SJSA1 (cell line): ENCODE data around the gene BBIP1. TPM values are rescaled to one million over a fixed set of nuclear protein-coding genes. Genes with fewer than 3 reads are reported as not detected.
"Not testable (repeated sequence)": the region's sequence is repeated elsewhere in the genome, so short reads cannot be mapped to it uniquely, and the experiment has no call there.

Experiments used
- DNase-seq, 2 experiments: peaks; one replicate each; pipeline ENCODE4 v3.0.0-alpha.2; 2015 to 2020; ENCODE audit warnings: low spot score in 2 of 2, low read depth in 1 of 2
- H3K27ac ChIP-seq: fragments of 250-450 bp; sonication (Bioruptor Pico); 2 replicates; pipeline ENCODE4 v1.5.1; 2020; ENCODE audit warnings: mild to moderate bottlenecking, moderate library complexity
- H3K27me3 ChIP-seq: fragments of 250-450 bp; sonication (Bioruptor Pico); replicated peaks from 2 replicates; pipeline ENCODE4 v1.5.1; 2020; ENCODE audit warnings: mild to moderate bottlenecking, moderate library complexity
- H3K36me3 ChIP-seq: fragments of 250-450 bp; sonication (Bioruptor Pico); 2 replicates; pipeline ENCODE4 v1.5.1; 2020; ENCODE audit warnings: mild to moderate bottlenecking
- H3K4me1 ChIP-seq: fragments of 250-450 bp; sonication (Bioruptor Pico); replicated peaks from 2 replicates; pipeline ENCODE4 v1.6.1; 2021; ENCODE audit warnings: mild to moderate bottlenecking
- H3K4me3 ChIP-seq: fragments of 250-450 bp; sonication (Bioruptor Pico); 2 replicates; pipeline ENCODE4 v1.5.1; 2020; ENCODE audit warnings: mild to moderate bottlenecking
- H3K9me3 ChIP-seq: fragments of 250-450 bp; sonication (Bioruptor Pico); replicated peaks from 2 replicates; pipeline ENCODE4 v1.5.1; 2020; ENCODE audit warnings: mild to moderate bottlenecking
- total RNA-seq: library from RNA; depleted of rRNA; stranded (reverse); fragments of >200 nt; shearing (Covaris generic); gene quantifications from 2 replicates; pipeline ENCODE4 v1.2.3, GENCODE V29; 2014

Gene BBIP1
- total RNA-seq, 1 experiment from 2014 or later, result 33.6 TPM

DNA sequence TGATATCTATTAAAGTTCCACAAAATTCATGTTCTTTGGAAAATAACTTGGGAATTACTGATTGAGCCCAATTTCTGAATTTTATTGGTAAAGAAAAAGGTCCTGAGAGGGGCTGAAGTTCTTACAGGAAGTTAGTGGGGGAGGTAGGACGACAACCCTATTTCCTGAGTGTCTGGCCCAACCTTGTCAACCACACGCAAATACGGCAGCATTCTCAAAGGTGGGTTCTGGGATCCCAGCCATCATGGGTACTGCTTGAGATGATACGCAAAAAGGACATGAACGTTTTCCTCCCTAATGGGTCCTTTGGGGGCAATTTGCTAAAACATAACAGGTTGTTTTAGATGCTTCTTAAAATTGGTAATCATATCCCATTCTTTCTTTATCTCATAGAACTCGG, 50.0 kb downstream of the BBIP1 start:
- H3K4me3 ChIP-seq, result no peak overlapping the region
- H3K27me3 ChIP-seq, result no peaks in the 10 kb centered on the region
- DNase-seq, result no peak
- H3K36me3 ChIP-seq, result peaks cover 4% of the 10 kb centered on the region; the same call in 1 of the 2 replicates
- no peaks in the 10 kb centered on the region; the same call in 1 of the 2 replicates for H3K9me3 ChIP-seq
- H3K27ac ChIP-seq, result no peak overlapping the region
- H3K4me1 ChIP-seq, result peaks cover 54% of the 10 kb centered on the region

DNA sequence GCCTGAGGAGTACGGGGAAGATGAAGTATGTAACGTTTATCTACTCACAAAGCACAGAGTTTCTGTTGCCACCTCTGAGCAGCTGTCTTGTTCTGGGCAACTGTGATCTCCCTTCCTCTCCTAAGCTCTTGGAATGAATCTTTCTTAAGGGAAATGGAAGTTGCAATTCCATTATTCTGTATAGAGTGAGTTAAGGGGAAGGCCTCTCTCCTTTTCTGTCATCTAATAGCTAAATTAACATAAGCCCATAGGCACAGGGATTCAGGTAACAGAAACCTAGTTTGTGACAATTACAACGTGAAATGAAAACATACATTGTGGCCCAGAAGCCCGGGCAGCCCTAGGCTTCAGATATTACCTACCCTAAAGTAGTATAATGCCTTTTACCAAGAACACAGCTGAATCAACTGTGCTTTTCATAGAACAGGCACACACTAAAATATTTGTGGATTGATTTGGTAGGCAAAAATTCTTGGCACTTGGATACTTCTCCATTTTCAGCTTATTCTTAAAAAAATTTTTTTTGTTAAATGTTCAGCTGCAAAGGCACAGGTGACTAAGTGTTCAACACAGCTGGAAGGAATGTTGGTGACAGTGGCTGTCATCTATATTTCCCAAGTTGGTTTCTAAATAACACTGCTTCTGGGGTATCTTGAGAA, 51.0 kb downstream of the BBIP1 start:
- DNase-seq, result no peak
- H3K27me3 ChIP-seq, result no peaks in the 10 kb centered on the region
- H3K9me3 ChIP-seq, result no peaks in the 10 kb centered on the region; the same call in 1 of the 2 replicates
- H3K27ac ChIP-seq, result no peak overlapping the region
- peaks cover 4% of the 10 kb centered on the region; the same call in 1 of the 2 replicates for H3K36me3 ChIP-seq
- H3K4me1 ChIP-seq, result peaks cover 50% of the 10 kb centered on the region
- H3K4me3 ChIP-seq, result no peak overlapping the region

DNA sequence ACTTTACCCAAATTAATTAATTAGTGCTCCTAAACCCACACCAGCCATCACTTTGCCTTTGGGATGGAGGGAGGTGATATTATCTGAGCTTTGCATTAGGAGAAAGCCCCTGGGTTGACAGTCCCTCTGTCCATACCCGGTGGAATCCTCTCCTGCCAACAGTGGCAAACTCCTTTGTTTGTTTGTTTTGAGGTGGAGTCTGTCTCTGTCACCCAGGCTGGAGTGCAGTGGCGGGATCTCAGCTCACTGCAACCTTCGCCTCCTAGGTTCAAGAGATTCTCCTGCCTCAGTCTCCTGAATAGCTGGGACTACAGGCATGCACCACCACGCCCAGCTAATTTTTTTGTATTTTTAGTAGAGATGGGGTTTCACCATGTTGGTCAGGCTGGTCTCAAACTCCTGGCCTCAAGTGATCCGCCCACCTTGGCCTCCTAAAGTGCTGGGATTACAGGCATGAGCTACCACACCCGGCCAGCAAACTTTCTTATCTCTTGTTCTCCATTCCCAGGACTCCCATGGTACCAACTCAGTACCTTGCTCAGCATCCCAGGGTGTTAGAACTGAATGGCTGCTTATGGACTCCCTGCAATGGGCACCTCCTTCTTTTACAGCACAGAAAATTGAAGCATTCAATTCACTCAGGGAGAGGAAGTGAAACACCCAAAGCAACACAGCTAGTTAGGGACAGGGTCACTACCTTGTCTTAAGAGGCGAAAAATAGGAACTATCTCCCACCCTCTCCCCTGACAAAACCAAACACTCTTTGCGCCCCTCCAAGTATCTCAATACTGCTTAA, 51.8 kb downstream of the BBIP1 start:
- DNase-seq, H3K27me3 ChIP-seq, H3K36me3 ChIP-seq, H3K27ac ChIP-seq, H3K4me3 ChIP-seq, H3K9me3 ChIP-seq: not testable (repeated sequence)
- H3K4me1 ChIP-seq, result peaks cover 50% of the 10 kb centered on the region

DNA sequence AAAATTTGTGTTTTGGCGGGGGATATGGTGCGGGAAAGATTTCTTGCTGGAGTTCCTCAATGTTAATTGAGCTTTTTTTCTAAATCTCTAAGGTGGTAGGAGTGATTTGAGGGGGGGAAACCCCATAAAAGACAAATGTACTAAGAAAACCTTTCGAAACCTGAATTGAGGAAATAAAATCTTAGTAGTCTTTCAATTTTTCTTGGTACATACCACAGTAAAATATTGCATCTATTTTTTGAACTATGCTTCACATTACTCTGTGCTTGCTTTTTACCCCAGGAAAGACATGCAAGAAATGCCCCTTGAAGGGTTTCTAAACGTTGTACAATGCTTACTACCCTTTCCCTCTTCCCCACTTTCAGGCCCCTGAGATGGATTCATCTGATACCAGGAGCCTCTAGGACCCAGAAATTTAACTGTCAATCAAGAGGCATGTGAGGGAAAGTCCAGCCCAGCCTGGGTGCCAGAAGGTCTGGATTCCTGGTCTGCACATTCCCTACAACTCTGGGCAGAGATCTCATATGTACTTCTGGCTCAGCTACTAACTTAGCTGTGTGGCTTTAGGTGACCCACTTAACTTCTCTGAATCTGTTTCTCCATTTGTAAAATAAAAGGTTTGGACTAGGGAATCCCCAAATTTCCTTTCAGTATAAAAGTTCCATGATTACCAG, 53.0 kb downstream of the BBIP1 start:
- peak in 1 of 2 experiments; percentile 28 for DNase-seq
- Histone ChIP-seq H3K36me3 (no peaks in the 10 kb centered on the region), H3K4me3 (no peak overlapping the region), H3K4me1 (peaks cover 44% of the 10 kb centered on the region), H3K9me3 (no peaks in the 10 kb centered on the region; the same call in 1 of the 2 replicates), H3K27ac (peak overlapping the region; percentile 84), H3K27me3 (no peaks in the 10 kb centered on the region)

DNA sequence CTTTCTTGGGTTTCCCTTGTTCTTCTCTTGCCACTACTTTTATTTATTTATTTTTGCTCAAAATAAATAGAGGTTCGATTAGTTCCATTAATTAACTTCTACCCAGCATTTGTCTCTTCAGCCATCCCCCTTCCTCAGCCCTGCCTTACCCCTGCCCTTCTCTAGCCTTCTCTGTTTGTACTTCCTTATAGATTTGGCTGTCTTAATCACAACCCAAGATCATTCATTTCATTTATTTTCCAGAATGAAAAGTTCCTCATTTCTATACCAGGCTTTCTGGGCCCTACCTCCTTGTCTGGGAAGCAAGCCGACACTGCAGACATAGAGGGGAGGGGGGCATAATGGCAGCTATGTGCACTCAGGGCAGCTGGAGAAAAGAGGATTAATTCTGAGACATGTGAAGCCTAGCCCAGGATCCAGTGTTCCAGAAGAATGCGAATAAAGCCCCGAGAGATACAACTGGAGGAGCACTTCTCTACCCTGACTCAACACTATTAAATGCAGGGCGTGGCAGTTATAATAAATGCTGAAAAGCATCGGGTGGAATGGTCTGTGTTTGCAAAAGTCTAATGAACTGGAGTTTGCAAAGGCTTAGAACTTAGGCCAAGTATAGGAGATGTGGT, 53.7 kb downstream of the BBIP1 start:
- H3K27me3 ChIP-seq, result no peaks in the 10 kb centered on the region
- H3K27ac ChIP-seq, result peak overlapping the region; percentile 84
- H3K9me3 ChIP-seq, result no peaks in the 10 kb centered on the region; the same call in 1 of the 2 replicates
- H3K4me1 ChIP-seq, result peaks cover 41% of the 10 kb centered on the region
- DNase-seq, result peak; percentile 65 to 71
- H3K36me3 ChIP-seq, result no peaks in the 10 kb centered on the region
- H3K4me3 ChIP-seq, result no peak overlapping the region

DNA sequence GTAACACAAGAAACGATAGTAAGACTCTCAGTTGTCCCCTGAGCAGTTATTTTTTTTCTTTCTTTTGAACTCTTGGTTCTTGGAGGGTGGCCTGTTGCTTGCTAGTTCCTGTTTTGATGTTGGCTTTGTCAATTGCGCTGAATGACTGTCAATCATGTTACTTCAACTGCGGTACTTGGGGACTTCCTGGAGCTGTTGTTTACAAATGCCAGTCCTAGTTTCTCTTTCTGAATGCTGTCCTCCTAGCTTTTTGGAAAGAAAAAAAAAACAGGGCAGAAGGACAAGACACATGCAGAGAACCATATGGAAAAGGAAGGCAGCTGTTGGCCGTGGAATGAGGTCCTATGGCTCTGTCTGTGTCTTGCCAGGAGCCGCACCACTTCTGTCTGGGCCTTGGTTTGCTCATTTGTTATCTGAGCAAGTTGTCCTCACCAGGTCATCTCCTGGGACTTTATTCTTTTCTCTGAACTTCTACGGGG, 54.3 kb downstream of the BBIP1 start:
- Histone ChIP-seq H3K4me3 (no peak overlapping the region), H3K27me3 (no peaks in the 10 kb centered on the region), H3K9me3 (no peaks in the 10 kb centered on the region; the same call in 1 of the 2 replicates), H3K27ac (peak overlapping the region; percentile 84), H3K36me3 (no peaks in the 10 kb centered on the region), H3K4me1 (peaks cover 44% of the 10 kb centered on the region)
- peak in 1 of 2 experiments; percentile 65 for DNase-seq

DNA sequence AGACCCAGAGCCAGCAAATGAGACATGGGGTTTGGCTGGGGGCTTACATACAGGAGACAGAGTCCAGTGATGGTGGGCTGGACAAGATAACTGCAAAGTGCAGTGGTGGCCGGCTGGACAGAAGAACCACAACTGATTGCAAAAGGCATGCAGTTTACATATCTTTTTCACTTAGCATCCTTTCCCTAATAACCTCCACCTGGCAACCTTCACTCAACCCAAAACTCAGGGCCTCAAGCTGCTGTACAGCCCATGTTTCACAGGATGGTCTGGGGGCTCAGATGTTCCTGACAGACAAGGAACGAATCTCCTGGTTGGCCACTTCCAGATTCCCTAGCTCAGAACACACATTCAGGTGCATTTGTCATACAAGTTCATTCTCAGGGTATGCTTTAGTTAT, 55.0 kb downstream of the BBIP1 start:
- Histone ChIP-seq H3K27ac (no peak overlapping the region), H3K4me1 (peaks cover 46% of the 10 kb centered on the region), H3K9me3 (no peaks in the 10 kb centered on the region; the same call in 1 of the 2 replicates), H3K36me3 (no peaks in the 10 kb centered on the region), H3K4me3 (no peak overlapping the region), H3K27me3 (no peaks in the 10 kb centered on the region)
- no peak for DNase-seq

DNA sequence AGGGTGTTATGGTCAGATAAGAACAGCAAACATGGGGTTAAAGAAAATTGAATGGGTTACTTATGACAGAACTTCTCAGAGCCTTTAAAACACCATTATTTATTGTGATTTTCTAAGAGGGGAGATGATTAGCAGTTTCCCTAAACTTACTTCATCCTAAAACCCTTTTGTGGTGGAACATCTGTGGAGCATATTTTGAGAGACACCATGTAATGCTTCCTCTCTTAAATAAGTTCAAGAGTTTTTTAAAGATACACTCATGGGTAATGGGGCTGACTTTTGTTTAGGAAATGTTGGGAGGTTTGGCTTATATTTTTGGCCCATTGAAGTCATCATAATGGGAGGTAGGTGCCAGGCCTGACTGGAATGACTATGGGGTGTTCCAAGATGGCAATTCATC, 55.6 kb downstream of the BBIP1 start:
- Histone ChIP-seq H3K36me3 (no peaks in the 10 kb centered on the region), H3K4me3 (no peak overlapping the region), H3K27me3 (no peaks in the 10 kb centered on the region), H3K4me1 (peaks cover 46% of the 10 kb centered on the region), H3K9me3 (no peaks in the 10 kb centered on the region; the same call in 1 of the 2 replicates), H3K27ac (no peak overlapping the region)
- DNase-seq, result no peak

DNA sequence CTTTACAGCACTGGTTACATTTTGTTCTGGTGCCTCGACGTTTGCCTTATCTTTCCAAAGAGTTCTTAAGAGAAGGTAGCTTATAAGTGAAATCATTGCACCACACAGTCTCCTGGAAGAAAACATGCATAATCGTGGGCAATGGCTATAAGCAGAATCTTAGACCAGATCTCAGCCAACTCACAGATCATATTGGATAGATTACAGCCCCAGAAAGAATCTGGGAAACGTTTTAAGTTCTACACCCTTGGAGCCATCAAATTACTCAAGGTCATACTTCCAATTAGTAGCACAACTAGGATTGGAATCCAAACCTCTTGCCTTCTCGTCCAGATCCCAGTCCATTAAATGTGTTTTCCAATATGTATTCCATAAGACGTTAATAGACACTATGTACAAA, 56.0 kb downstream of the BBIP1 start:
- no peak overlapping the region for H3K27ac ChIP-seq
- H3K36me3 ChIP-seq, result no peaks in the 10 kb centered on the region
- no peaks in the 10 kb centered on the region for H3K27me3 ChIP-seq
- H3K9me3 ChIP-seq, result no peaks in the 10 kb centered on the region; the same call in 1 of the 2 replicates
- peaks cover 44% of the 10 kb centered on the region for H3K4me1 ChIP-seq
- H3K4me3 ChIP-seq, result no peak overlapping the region
- DNase-seq, result no peak

DNA sequence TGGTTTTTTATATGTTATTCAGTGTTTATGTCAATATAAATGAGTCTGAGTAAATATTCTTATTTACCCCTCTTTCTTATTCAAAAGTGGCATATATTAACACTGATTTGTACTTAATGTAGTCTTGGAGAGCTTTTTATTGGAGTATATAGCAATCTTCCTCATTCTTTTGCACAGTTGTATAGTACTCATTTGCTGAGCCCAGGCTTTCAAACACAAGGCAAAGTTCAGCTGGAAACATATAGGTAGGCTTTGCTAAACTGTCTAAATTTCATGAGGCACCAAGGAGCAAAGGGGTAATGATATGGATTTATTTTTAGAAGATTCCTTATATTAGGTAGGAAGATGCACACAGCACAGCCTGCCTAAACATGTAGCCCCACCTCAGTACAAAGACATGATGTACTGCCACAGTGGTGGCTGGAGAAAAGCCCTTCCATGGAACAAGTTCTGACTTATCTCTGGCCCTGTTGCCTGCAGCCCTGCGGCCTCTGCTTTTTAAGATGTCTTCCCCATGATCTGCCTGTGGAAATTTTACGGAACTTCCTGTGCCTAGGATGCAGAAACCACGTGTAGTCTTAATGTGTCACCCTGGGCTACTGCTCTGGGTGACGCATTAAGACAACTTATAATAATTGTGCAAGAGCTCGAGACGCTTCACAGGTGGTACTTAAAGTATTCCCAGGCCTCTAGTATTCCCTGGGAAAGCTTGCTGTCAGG, 56.9 kb downstream of the BBIP1 start:
- H3K4me3 ChIP-seq, result no peak overlapping the region
- no peaks in the 10 kb centered on the region for H3K27me3 ChIP-seq
- H3K9me3 ChIP-seq, result no peaks in the 10 kb centered on the region; the same call in 1 of the 2 replicates
- no peaks in the 10 kb centered on the region for H3K36me3 ChIP-seq
- peaks cover 36% of the 10 kb centered on the region for H3K4me1 ChIP-seq
- no peak overlapping the region for H3K27ac ChIP-seq
- DNase-seq, result no peak

DNA sequence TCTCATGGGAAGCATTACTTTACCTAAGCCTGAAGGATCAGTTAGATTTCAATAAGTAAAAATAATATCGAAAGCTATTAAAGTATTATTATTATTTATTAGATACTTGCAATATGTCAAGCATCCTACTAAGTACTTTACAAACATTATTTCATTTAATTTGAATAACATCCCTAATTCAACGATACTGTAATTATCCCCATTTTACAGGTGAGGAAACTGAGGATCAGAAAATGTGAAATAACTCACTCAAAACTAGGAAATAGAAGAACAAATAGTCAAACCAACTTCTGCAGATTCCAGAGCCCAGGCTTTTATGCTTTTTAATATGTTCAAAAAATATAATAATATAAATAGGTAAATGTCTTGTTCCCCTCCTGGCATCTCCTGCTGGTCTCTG, 57.5 kb downstream of the BBIP1 start:
- no peaks in the 10 kb centered on the region for H3K36me3 ChIP-seq
- DNase-seq, result no peak
- no peaks in the 10 kb centered on the region for H3K27me3 ChIP-seq
- no peak overlapping the region for H3K27ac ChIP-seq
- H3K4me1 ChIP-seq, result peaks cover 29% of the 10 kb centered on the region
- no peaks in the 10 kb centered on the region; the same call in 1 of the 2 replicates for H3K9me3 ChIP-seq
- H3K4me3 ChIP-seq, result no peak overlapping the region

DNA sequence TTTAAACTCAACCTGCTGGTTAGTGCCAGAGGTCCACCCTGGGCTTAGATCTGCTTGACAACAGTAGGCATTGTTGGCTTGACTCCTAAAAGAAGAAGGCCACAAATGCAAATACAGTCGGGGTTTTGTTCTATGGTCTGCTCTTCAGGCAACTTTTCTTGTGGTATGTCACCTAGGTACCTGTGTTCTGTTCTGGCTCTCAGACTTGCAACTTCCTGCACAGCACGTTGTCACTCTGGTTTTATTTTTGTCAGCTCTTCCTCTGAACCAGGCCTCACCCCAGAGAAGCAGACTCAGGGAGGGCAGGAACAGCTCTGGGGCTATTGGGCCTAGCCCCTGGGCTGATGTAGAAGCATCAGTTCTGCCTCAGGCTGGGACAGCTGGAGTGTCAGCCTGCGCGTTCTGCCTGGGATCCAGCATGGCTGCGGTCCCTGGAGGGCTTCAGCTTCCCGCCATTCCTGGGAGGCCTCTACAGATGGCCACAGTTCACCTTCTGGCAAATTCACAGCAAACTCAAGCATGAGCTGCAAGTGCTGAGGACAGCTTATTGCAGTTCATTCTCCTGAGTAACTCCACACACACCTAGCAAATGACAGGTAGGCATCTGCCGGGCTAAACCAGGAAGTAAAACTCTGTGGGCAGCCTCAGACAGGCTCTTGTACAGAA, 58.3 kb downstream of the BBIP1 start:
- H3K36me3 ChIP-seq, result no peaks in the 10 kb centered on the region
- H3K27me3 ChIP-seq, result no peaks in the 10 kb centered on the region
- no peaks in the 10 kb centered on the region; the same call in 1 of the 2 replicates for H3K9me3 ChIP-seq
- peaks cover 22% of the 10 kb centered on the region for H3K4me1 ChIP-seq
- no peak for DNase-seq
- H3K27ac ChIP-seq, result no peak overlapping the region
- H3K4me3 ChIP-seq, result no peak overlapping the region
